HG03045 (cell line): ENCODE measurements around the gene PCSK2.

ENCODE experiments used
- ATAC-seq: cut with Tn5 transposase; IDR thresholded peaks from one replicate; pipeline ENCODE4 v1.9.1; 2021; ENCODE audit warnings: mild to moderate bottlenecking, moderate library complexity; ENCODE audit not compliant: unreplicated experiment

Gene PCSK2

DNA sequence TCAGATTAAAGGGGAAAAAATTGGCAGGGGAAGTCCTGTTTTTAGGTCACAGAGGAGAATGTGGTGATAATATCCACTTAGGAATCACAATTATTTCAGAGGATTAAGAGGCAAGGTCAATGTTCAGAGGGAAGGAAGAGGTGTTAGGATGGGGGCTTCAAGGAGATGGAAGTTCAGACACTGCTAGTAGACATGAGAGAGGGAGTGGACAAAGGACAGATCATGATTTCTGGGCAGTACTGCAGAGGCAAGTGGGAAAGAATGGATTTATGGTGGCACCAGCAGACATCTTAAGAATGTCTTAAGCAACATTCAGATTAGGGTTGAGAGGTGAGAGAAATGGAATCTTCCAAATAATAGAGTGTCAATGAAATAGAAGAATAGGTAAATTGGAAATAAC, 9.9 kb downstream of the PCSK2 start:
- no peak for ATAC-seq

DNA sequence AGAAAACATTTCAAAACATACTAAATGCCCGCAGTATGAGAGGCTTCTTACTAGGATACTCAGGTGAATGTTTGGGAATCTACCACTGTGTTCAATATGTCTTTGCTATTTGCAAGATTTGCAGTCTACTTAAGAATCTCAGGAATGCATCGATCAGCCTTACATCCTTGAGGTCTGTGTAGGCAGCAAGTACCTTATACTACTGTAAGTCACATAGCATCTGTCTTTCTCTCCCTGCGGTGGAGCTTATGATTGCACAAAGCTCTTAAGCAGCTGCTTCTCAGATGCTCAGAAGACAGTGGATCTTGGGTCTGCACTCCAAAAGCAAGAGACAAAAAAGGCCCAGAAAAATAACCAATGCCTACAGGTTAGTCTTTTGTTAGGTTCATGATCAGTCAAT, 21.4 kb downstream of the PCSK2 start:
- no peak for ATAC-seq

DNA sequence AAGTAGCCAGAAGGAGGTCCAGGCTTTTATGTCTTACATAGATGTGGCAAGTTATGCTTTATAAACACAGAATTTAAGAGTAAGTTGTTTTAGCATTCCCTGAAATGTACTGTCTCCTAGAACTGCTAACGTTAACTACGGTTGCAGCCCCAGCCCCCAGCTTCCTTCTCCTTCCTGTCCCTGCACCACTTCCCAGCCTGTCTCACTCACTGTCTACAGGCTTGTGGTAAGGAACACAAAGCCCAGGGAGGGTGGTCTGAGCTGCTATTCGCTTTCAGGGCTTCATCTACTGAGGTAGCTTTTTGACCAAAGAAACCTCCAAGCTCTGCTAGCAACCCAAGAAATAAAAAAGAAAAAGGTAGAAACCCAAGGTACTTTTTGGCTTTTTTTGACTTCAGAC, 35.9 kb downstream of the PCSK2 start:
- no peak for ATAC-seq

DNA sequence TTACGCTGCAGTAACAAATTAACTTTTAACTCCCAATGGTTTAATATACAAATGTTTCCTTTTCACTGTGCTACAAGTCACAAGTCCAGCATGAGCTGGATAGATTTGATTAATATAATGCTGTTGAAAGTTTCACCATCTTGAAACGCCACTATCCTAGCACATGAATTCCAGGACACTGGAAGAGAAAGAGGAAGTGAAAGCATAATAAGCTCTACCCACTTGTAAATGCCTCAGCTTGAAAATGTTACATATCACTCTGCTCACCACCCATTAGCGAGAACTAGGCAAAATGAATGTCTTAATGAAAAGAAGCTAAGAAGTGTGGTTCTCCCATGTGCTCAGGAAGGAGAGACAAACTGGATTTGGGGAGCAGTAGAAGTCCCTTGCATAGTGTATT, 46.9 kb downstream of the PCSK2 start:
- no peak for ATAC-seq

DNA sequence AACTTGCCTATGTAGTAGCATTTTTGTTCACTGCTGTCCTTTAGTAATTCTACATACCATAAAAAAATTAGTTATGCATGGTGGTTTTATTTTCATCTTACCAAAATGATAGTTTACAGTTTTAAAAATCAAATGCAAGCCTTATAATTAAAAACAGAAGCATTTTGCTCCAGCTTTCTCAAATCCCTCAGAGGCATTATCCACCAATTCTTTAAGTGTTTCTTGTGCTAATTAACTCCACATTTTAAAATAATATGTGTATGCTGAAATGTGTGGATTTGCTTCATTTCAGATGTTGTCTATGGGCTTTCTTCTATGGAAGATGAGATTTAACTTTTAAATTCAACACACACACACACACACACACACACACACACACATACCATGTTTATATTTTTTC, 49.3 kb downstream of the PCSK2 start:
- ATAC-seq: no peak

DNA sequence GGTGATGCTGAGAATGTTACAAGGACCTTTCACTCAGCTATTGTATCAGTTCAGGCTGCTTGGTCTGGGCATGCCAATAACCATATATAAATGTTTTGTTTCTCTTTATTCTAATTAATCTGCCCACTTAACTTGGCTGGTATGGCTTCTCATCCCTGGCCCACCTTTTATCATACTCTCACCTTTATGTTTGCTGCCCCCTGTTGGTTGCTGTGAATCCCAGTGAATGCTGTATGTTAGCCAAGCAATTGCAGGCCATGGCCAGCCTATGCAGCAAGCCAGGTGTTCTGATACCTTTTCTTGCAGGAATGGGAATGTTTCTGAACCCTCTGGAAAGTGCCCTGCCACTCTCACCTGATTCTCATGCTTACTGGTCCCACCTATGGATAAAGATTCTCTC, 54.6 kb downstream of the PCSK2 start:
- no peak for ATAC-seq

DNA sequence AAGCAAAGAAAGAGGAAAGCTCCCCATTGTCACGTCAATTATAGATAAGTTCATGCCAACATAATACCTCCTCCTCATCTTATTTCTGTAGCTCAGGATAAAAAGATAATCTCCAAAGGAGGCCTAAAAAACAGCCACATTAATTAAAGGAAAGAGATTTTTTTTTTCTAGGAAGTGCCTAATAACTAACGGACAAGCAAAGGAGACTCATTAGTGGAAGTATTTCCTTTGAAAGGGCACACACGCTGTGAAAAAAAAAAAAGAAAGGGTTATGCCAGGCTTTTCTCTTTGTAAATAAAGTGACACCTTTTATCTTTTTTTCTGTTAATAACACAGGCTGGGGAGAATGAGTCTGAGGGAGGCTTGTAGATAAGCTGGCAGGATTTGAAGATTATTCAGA, 55.7 kb downstream of the PCSK2 start:
- ATAC-seq: no peak

DNA sequence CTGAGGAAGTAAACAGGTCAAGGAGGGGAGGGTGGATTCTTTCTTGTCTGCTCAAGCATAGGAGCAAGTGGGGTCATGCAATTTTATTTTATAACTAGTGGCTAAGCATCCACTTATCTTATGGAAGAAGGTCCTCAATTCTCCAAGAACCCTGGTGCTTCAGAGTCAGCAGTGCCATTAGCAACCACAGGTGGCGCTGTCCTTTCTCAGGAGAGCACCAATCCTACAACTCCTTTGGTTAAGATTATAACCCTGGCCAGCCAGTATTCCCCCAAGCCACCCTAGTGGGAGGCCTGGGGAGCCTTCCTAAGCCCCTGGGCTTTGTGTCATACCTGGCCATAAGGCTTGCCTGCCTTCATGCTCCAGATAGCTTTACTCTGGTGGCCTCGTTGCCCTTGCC, 60.7 kb downstream of the PCSK2 start:
- ATAC-seq: no peak

DNA sequence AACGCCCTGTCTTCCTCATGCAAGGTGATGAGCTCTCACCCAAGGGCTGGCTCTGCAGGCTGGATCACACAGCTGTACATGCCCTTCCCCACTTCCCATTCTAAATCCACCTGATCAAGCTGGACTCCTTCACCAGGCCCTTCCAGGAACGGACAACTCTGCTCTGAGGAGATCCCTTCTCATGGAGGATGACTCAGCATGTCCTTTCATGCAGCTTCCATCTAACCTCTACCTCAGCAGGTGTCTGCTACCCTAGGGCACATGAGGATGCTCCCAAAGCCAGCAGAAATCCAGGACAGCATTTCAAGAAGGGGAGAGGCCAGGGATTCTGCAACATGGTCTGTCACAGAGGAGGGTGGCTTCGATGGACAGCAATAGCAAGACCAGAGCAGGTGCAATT, 61.2 kb downstream of the PCSK2 start:
- ATAC-seq: no peak

DNA sequence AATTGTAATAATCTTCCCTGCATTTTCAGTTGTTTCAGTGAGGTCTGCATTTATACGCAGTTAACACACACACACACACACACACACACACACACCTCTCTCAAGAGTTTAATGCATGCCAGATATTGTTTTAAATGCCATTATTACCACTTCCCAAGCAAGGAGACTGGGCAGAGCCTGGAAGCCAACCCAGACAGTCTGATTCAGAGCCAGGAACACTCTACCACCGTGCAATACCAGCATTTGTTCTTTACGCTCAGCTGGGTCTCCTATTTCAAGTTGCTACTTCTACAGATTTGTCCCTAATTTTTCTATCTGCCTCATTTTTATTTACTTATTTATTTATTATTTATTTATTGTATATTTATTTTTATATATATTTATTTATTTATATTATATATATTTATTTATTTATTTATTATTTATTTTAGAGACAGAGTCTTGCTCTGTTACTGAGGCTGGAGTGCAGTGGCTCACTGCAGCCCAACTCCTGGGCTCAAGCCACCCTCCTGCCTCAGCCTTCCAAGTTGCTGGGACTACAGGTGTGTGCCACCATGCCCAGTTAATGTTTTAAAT, 68.4 kb downstream of the PCSK2 start:
- ATAC-seq: no peak

DNA sequence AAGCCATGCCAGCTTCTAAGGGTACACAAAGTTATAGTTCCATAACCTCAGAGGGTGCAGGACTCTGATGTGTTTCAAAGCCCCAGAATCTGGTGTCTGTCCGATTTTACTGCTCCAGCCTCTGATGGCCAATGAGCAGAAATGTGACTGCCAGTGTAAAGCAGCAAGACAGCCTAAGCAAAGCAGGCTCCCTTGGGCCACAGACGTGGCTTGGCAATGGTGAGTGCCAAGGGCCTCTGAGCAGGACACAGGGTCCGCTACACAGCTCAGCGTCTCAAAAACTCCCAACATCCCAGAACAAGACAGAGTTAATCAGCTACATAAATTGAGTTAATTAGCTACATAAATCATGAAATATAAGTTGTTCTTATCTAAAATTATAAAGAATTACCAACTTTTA, 69.2 kb downstream of the PCSK2 start:
- no peak for ATAC-seq

DNA sequence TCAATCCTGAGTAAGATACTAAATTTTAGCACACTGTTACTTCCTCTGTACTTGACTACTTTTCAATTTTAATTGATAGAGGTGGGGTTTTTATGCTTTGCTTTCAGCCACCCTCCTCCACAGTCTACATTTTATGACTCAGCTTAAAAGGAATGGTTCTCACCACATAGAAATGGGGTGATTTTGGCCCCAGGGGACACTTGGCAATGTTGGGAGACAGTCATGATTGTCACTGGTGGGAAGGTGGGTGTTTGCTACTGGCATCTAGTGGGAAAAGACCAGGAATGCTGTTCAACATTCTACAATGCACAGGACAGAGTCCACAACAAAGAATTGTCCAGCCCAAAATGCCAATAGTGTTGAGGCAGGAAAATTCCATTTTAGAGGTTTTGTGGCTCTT, 71.3 kb downstream of the PCSK2 start:
- ATAC-seq: no peak

DNA sequence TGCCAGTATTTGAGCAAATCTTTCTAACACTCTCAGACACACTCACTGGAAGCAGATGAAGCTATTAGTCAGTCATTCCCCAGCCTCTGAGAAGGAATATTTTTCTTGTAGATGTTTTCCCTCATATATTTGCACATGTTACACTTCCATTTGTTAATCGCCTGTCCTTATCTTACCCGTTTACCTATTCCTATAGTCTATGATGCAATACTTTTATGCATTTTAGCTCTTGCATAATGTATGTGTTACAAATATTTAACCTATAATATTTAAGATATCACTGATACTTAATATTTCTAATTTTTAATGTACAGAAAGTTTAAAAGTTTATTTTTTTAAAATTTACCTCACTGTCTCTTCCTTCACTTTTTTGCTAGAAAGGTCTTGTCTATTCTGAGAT, 71.9 kb downstream of the PCSK2 start:
- no peak for ATAC-seq

DNA sequence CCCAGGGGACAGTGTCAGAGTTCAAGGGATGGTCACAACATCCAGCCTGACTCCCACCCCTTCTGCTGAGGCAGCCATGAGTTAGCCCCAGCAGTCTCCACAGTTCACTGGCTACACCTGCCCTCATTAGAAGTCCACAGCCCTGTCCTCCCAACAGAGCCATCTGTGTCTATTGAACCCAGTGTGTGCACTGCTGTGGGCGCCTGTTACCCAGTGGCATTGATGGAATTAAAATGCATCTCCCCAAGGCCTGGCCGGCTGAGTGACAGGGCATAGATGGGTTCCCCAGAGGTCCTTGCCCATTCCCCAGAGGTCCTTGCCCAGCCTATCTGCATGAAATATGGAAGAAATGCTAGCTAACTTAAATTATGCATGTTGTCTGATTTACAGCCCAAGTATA, 73.3 kb downstream of the PCSK2 start:
- no peak for ATAC-seq

DNA sequence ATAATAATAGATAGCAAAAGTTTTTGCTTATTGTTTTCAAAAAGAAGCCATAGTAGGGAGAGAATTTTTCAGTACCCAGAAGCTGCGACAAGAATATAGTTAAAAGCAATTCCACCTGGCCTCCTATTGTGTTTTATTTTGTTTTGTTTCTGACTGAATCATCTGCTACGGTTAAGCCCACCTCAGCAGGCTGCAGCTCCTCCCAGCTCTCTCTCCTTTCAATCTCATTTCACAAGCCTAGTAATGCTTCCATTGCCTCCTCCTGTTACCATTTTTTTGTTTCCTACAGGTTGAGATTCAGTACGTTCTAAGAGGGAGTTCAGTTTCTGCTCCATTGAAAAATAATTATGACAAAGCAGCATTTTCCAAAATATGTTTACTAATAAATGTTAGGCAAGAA, 77.9 kb downstream of the PCSK2 start:
- ATAC-seq: no peak

DNA sequence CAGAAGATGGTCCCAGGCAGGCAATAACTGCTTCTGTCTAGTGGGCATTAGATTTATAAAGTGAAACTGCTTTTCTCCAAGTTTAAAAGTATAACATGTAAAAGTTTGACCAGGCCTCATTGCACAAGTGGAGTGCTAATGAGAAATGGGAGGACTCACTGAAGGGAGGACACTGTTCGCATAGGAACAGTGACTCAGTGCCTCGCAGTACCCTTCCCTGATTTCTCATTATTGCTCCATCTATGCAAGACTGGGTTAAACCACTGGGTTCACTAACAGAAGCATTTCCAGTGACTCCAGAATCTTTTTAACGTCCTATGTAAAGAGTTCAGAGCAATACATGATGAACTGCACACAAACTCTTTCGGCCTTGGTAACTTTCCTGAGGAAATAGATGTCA, 79.6 kb downstream of the PCSK2 start:
- no peak for ATAC-seq

DNA sequence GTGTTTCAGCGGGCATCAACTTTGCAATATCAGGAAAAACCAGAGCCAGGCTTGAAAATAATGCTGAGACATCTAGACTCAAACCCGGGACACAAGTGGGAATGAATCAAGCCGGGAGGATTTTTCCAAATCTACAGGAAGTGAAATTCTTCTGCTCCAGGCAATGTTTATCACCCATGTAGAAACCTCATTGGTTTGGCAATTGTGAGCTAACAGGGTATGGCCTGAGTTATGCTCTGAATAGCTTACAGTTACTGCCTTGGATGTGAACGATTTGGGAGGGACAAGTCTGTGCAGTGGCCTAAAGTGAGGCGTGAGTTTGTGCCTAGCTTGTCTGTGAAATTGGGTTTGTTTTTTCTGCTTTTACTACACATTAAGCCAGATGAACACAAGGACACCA, 87.4 kb downstream of the PCSK2 start:
- ATAC-seq: no peak

DNA sequence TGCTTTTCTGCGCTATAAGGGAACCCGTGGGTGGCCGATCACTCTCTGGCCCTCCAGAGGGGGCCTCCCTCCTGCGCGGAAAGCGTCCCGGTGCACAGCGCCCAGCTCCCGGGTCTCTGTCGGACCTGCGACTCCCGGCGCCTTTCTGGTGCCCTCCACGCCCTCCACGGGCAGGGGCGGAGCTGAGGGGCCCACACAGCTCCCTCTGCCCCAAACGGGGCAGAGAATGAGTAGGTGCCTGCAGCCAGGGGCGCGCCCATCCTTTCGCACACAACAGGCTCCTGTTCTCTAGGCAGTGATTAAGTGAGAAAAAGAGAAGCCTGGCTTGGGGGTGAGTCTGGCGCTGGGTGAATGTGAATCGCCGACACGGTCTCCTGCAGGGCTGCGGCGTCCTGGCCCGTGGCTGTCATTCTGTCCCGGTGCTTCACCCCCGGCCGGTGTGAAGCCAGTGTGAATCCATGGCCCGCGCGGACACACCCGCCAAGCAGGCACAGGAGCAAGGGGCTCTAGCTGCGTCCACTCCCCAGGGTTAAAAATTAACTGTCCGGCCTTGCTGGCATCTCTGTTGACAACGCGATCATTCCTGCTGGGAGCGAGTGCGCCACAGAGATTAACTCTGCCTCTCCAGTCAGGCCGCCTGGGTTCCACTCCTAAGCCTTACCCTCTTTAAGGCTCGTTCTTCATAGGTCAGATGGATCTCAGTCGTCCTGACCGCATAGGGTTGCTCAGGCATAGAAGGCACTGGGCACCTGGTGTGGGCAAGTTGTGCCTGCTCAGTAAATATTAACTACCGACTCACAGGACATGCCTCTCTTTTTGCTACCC, 88.8 kb downstream of the PCSK2 start:
- ATAC-seq: no peak

DNA sequence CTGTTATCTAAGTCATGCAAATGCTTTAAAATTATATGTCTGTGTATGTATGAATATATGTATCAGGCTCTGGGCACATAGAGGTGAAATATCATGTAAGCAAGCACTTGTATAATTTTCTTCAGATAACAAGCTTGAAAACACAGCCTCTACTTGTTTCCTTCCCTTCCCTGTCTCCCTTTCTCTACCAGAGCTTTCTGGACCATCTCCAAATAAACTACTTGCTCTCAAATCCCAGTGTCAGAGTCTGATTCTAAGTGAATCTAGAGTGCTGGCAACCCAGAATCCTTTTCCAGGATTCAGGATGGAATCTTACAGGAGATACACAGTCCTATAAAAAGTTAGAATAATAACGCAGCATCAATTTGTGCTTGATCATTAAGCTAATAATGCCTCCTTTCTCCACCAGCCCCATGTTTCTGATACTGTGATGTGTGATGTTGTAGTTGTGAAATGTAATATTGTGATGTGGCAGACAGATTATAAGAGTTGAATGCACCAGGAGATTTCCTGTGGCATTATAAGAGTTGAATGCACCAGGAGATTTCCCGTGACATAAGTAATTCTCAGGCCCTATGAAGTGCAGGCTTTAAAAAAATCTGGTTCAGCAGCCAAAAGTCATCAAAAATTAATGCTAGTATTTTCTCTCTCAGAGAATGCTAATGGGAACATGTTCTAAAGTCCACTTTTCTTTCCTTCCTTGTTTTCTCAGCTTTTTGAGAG, 89.6 kb downstream of the PCSK2 start:
- no peak for ATAC-seq

DNA sequence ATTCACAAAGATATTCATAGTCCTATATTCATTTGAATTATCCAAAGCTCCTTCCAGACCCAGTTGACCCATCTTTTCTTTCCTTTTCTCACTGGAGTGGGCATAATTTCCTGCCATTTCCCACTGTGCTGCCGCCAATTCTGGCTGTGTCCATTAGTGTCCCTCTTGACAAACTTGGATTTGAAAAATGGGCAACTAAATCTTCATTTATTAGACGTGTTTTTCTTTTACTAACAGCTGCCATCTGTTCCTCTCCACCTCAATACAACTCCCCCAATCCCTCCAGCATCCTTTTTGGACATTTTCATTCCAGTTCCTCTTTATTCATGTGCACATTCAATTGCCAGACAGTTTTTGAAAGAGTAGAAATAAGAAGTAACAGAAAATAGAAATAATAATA, 90.5 kb downstream of the PCSK2 start:
- no peak for ATAC-seq

DNA sequence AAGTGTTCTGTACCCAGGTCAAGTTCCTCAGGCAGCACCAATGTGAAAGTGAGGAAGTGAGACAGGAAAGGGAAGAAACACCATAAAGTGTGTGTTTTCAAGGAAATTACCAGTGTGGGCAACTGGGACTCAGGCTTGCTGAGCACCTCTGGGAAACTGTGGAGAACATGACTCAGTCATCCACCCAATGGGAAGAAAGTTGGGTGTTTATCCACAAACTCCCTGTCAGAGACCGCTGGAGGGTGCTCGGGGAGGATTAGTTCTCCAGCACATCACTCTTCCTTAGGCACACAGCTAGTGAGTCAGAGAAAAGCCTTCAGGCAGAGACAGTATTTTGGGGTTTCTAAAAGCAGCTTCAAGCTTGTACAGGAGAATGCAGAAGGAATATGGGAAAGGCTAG, 93.6 kb downstream of the PCSK2 start:
- no peak for ATAC-seq

DNA sequence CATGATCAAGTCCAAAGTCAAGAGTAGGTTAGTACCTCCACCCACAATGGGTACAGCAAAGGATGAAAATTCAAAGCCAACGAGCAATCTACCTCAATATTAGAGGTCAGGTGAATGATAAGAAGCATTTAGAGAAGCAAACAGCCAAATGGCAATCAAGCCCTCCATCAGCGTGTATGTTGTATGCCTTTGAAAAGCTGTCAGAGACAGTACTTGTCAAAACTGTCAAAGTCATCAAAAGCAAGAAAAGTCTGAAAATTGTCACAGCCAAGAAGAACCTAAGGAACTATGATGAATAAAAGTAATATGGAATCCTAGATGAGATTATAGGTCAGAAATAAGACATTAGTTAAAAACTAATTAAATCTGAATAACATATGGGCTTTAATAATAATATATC, 99.3 kb downstream of the PCSK2 start:
- no peak for ATAC-seq
